Right lobe of liver (tissue), 4 donors: ENCODE results near the gene EEF2.
"Not testable (repeated sequence)": the region's sequence is repeated elsewhere in the genome, so short reads cannot be mapped to it uniquely, and the experiment has no call there.

ENCODE experiments used
- POLR2A ChIP-seq: fragments of 450-650 bp; IDR thresholded peaks from one replicate; pipeline ENCODE4 v1.6.1; 2017; ENCODE audit warnings: antibody characterized with exemption, mild to moderate bottlenecking
- TF ChIP-seq, protein P1 (sequence below), 4 donors: fragments of 200-600 bp in 3 of 4; fragments of 450-650 bp in 1 of 4; IDR thresholded peaks; one replicate each; pipeline versions ENCODE4 v1.5.1 to v1.8.0; 2016 to 2022; ENCODE audit warnings: antibody characterized with exemption in 4 of 4, mild to moderate bottlenecking in 2 of 4
- donor health status: DM: no; HTN: no; CAD: no.
- donor health status: DM: no; HTN: no; CAD: no.
- donor health status: DM: no; HTN: yes; CAD: no.

DNA sequence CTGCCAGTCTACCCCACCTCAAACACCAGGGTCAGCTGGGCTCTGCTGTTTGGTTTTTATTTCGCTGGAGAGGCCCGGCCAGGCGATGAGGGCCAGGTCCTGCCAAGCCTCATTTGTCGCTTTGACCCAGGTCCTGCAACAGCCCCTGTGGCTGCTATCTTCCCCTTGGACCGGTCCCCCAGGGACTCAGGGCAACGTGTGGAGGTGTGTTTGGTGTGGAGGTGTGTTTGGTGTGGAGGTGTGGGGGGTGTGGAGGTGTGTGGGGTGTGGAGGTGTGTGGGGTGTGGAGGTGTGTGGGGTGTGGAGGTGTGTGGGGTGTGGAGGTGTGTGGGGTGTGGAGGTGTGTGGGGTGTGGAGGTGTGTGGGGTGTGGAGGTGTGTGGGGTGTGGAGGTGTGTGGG lies 26.2 kb upstream of the EEF2 start:
- TF ChIP-seq, protein P1, sequence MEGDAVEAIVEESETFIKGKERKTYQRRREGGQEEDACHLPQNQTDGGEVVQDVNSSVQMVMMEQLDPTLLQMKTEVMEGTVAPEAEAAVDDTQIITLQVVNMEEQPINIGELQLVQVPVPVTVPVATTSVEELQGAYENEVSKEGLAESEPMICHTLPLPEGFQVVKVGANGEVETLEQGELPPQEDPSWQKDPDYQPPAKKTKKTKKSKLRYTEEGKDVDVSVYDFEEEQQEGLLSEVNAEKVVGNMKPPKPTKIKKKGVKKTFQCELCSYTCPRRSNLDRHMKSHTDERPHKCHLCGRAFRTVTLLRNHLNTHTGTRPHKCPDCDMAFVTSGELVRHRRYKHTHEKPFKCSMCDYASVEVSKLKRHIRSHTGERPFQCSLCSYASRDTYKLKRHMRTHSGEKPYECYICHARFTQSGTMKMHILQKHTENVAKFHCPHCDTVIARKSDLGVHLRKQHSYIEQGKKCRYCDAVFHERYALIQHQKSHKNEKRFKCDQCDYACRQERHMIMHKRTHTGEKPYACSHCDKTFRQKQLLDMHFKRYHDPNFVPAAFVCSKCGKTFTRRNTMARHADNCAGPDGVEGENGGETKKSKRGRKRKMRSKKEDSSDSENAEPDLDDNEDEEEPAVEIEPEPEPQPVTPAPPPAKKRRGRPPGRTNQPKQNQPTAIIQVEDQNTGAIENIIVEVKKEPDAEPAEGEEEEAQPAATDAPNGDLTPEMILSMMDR (IDR thresholded peaks at IDR 0.05) = not testable (repeated sequence)
- TF ChIP-seq POLR2A = not testable (repeated sequence)
